Liver (tissue), 9 donors: Measurements from ENCODE around the gene ENTR1. TPM values are rescaled to one million over a fixed set of nuclear protein-coding genes. Genes with fewer than 3 reads are reported as not detected.

Experiments
- DNase-seq: peaks from one replicate; pipeline ENCODE4 v3.0.0-alpha.2; 2017; ENCODE audit warnings: low spot score
- H3K27ac ChIP-seq, 2 donors: one replicate each; pipeline ENCODE4 v1.7.0; 2013; ENCODE audit warnings: inconsistent platforms in 2 of 2, low read length in 2 of 2, control low read depth in 1 of 2, low read depth in 1 of 2, mild to moderate bottlenecking in 1 of 2
- H3K27me3 ChIP-seq, 4 donors: one replicate each; pipeline versions ENCODE4 v1.6.1 to v1.7.0; 2013; ENCODE audit warnings: low read length in 3 of 4, inconsistent platforms in 1 of 4, mild to moderate bottlenecking in 1 of 4, moderate library complexity in 1 of 4; ENCODE audit not compliant: control insufficient read depth in 4 of 4, insufficient read depth in 4 of 4
- H3K36me3 ChIP-seq, 4 donors: one replicate each; pipeline versions ENCODE4 v1.6.1 to v1.7.0; 2013; ENCODE audit warnings: low read length in 3 of 4, mild to moderate bottlenecking in 3 of 4, low read depth in 1 of 4, moderate library complexity in 1 of 4; ENCODE audit not compliant: control insufficient read depth in 4 of 4, insufficient read depth in 3 of 4
- H3K4me1 ChIP-seq, 4 donors: one replicate each; pipeline versions ENCODE4 v1.6.1 to v1.7.0; 2013; ENCODE audit warnings: low read length in 3 of 4, mild to moderate bottlenecking in 3 of 4, moderate library complexity in 1 of 4; ENCODE audit not compliant: control insufficient read depth in 4 of 4, insufficient read depth in 4 of 4
- H3K4me3 ChIP-seq, 3 donors: one replicate each; pipeline versions ENCODE4 v1.6.1 to v1.7.0; 2013; ENCODE audit warnings: low read length in 3 of 3, control low read depth in 1 of 3, low read depth in 1 of 3, mild to moderate bottlenecking in 1 of 3
- H3K9ac ChIP-seq, 2 donors: one replicate each; pipeline ENCODE4 v1.7.0; 2013; ENCODE audit warnings: low read length in 2 of 2, mild to moderate bottlenecking in 2 of 2, moderate library complexity in 2 of 2, control low read depth in 1 of 2, low read depth in 1 of 2
- H3K9me3 ChIP-seq, 4 donors: one replicate each; pipeline versions ENCODE4 v1.6.1 to v1.7.0; 2013; ENCODE audit warnings: low read length in 3 of 4; ENCODE audit not compliant: control insufficient read depth in 4 of 4
- ATF3 ChIP-seq: IDR thresholded peaks from 2 replicates; pipeline ENCODE4 v1.6.1; 2016; ENCODE audit warnings: antibody characterized with exemption
- CTCF ChIP-seq: fragments of 150-350 bp; IDR thresholded peaks from 2 replicates; pipeline ENCODE4 v1.5.1; 2017; ENCODE audit warnings: improper control_type of control experiment, low read depth, low read length; ENCODE audit not compliant: missing input control
- EGR1 ChIP-seq, 2 donors: IDR thresholded peaks; 2 replicates each; pipeline ENCODE4 v1.6.1; 2016 to 2018; ENCODE audit warnings: antibody characterized with exemption in 2 of 2, low read depth in 2 of 2
- FOXA1 ChIP-seq: IDR thresholded peaks from 2 replicates; pipeline ENCODE4 v1.6.1; 2016; ENCODE audit warnings: antibody characterized with exemption
- GABPA ChIP-seq, 2 donors: IDR thresholded peaks in 1 of 2; conservative IDR thresholded peaks in 1 of 2; 2 replicates each; pipeline ENCODE4 v1.6.1; 2016; ENCODE audit warnings: antibody characterized with exemption in 2 of 2, mild to moderate bottlenecking in 1 of 2, moderate library complexity in 1 of 2
- HNF4G ChIP-seq: IDR thresholded peaks from 2 replicates; pipeline ENCODE4 v1.6.1; 2016; ENCODE audit warnings: antibody characterized with exemption
- JUND ChIP-seq, 2 donors: IDR thresholded peaks; 2 replicates each; pipeline ENCODE4 v1.6.1; 2016; ENCODE audit warnings: antibody characterized with exemption in 2 of 2
- MAX ChIP-seq: IDR thresholded peaks from 2 replicates; pipeline ENCODE4 v1.6.1; 2016; ENCODE audit warnings: antibody characterized with exemption
- RAD21 ChIP-seq, 2 donors: IDR thresholded peaks; 2 replicates each; pipeline ENCODE4 v1.6.1; 2016; ENCODE audit warnings: antibody characterized with exemption in 2 of 2, mild to moderate bottlenecking in 2 of 2
- REST ChIP-seq: IDR thresholded peaks from 2 replicates; pipeline ENCODE4 v1.6.1; 2016; ENCODE audit warnings: antibody characterized with exemption, mild to moderate bottlenecking
- RXRA ChIP-seq, 2 donors: IDR thresholded peaks; 2 replicates each; pipeline ENCODE4 v1.6.1; 2017 to 2018; ENCODE audit warnings: antibody characterized with exemption in 2 of 2, mild to moderate bottlenecking in 1 of 2
- SP1 ChIP-seq: IDR thresholded peaks from 2 replicates; pipeline ENCODE4 v1.6.1; 2018; ENCODE audit warnings: antibody characterized with exemption, mild to moderate bottlenecking
- TAF1 ChIP-seq: conservative IDR thresholded peaks from 2 replicates; pipeline ENCODE4 v1.6.1; 2016; ENCODE audit warnings: antibody characterized with exemption, mild to moderate bottlenecking
- ZBTB33 ChIP-seq: IDR thresholded peaks from 2 replicates; pipeline ENCODE4 v1.6.1; 2016; ENCODE audit warnings: antibody characterized with exemption
- WGBS: extraction: QIAGEN DNeasy Blood & Tissue Kit; methylation state at CpG from one replicate; pipeline ENCODE4 v1.1.7; 2013; 5-methylcytosine and 5-hydroxymethylcytosine counted together
- polyA plus RNA-seq, 2 donors: library from polyadenylated mRNA; stranded (reverse) in 1 of 2; unstranded in 1 of 2; fragments of 200-250 nt in 1 of 2; fragments of >200 nt in 1 of 2; fragmentation: Nextera tagmentation in 1 of 2; extraction: Ambion mirVana in 1 of 2; gene quantifications; one replicate each; pipeline versions ENCODE4 v1.2.1 to v1.2.3, GENCODE V29; 2013 to 2015
- total RNA-seq, 2 donors: library from RNA; depleted of rRNA; stranded (reverse); fragments of >200 nt; gene quantifications; one replicate each; pipeline ENCODE4 v1.2.3, GENCODE V29; 2014
- donor health status: healthy.
- donor health status: healthy.
- donor health status: healthy.
- donor health status: healthy.
- donor health status: healthy.

ENTR1 gene
- total and polyA plus RNA-seq, 4 donors, result 11.0 to 28.1 (median 19.1) TPM

- H3K4me1 ChIP-seq, result peaks cover 3 to 10% (median 8%) of the 10 kb centered on the region in 4 donors
- H3K27ac ChIP-seq, result no peak overlapping the region
- H3K4me3 ChIP-seq, result no peak overlapping the region
- WGBS, result 74% methylated on average over 7 of the region's 7 CpGs
- no peaks in the 10 kb centered on the region for H3K9me3 ChIP-seq
- TF ChIP-seq JUND (IDR thresholded peaks at IDR 0.05) (no peak), MAX (no peak), ATF3 (no peak), TAF1 (no peak), CTCF (no peak), ZBTB33 (no peak), GABPA (IDR thresholded peaks at IDR 0.05 in 1 of 2, conservative IDR thresholded peaks at IDR 0.05 in 1 of 2) (no peak), HNF4G (no peak), REST (no peak), FOXA1 (no peak), RXRA (IDR thresholded peaks at IDR 0.05) (no peak), EGR1 (IDR thresholded peaks at IDR 0.05; ENCODE audit: low read depth in 2 of 2) (no peak), RAD21 (IDR thresholded peaks at IDR 0.05) (no peak), SP1 (no peak)
- H3K36me3 ChIP-seq, result peaks cover 8 to 40% (median 10%) of the 10 kb centered on the region in 4 donors
- H3K27me3 ChIP-seq, result no peaks in the 10 kb centered on the region
- no peak for DNase-seq
- no peak overlapping the region for H3K9ac ChIP-seq
These were observed 4.9 kb downstream of the ENTR1 start for GRCh38 chr9:136405481-136405880.

- TF ChIP-seq FOXA1 (no peak), EGR1 (IDR thresholded peaks at IDR 0.05; ENCODE audit: low read depth in 2 of 2) (no peak), ZBTB33 (no peak), SP1 (no peak), TAF1 (no peak), CTCF (no peak), RXRA (IDR thresholded peaks at IDR 0.05) (no peak), ATF3 (no peak)
- peaks cover 8 to 40% (median 10%) of the 10 kb centered on the region in 4 donors for H3K36me3 ChIP-seq
- no peak for DNase-seq
These were observed 5.6 kb downstream of the ENTR1 start for GRCh38 chr9:136404801-136405136.

More at GRCh38 chr9:136404801-136405136, 5.6 kb downstream of the ENTR1 start:
- no peak overlapping the region for H3K9ac ChIP-seq
- no peaks in the 10 kb centered on the region for H3K27me3 ChIP-seq
- H3K9me3 ChIP-seq, result no peaks in the 10 kb centered on the region
- WGBS, result 92% methylated on average over 14 of the region's 14 CpGs
- H3K27ac ChIP-seq, result no peak overlapping the region
- H3K4me3 ChIP-seq, result no peak overlapping the region
- peaks cover 3 to 11% (median 9%) of the 10 kb centered on the region in 4 donors for H3K4me1 ChIP-seq
